B cell (primary cell): Measurements from ENCODE around the gene BCOR.

Experiments
- CTCF ChIP-seq: fragments of 200-600 bp; IDR thresholded peaks from one replicate; pipeline ENCODE4 v1.8.0; 2022; ENCODE audit warnings: antibody characterized with exemption, mild to moderate bottlenecking
- EZH2 ChIP-seq: IDR thresholded peaks from 2 replicates; pipeline ENCODE4 v1.6.1; 2012; ENCODE audit warnings: borderline replicate concordance, low read depth, mild to moderate bottlenecking, moderate library complexity, low read length; ENCODE audit not compliant: insufficient read depth, poor library complexity, severe bottlenecking

GRCh38 chrX:40099055-40099958 lies 1.5 kb upstream of the BCOR start:
- TF ChIP-seq CTCF (no peak), EZH2 (no peak)
